ENCODE measurements around the gene PMEL. TPM values are rescaled to one million over a fixed set of nuclear protein-coding genes. Genes with fewer than 3 reads are reported as not detected.
"Not testable (repeated sequence)": the region's sequence is repeated elsewhere in the genome, so short reads cannot be mapped to it uniquely, and the experiment has no call there.

PMEL gene
- 0.78 and 1.3 TPM in 2 replicates for total RNA-seq (2014; rRNA removed; shearing (Covaris generic))
- 3.9 TPM in 1 of 2 replicates, not detected in the other for polyA plus RNA-seq (2014; cell fraction: nucleus; rRNA removed)

GRCh38 chr12:55965941-55966407 is at the start of gene PMEL:
TSS of gene PMEL (minus strand) at chr12:55966042. CDS start at chr12:55966011, 31 bp downstream.
- no peak for DNase-seq (ENCODE audit: extremely low read depth, low read depth)

GRCh38 chr12:56014205-56014604 is 48.4 kb upstream of the PMEL start:
- DNase-seq (ENCODE audit: extremely low read depth, low read depth) = no peak

GRCh38 chr12:56013482-56013881 is 47.6 kb upstream of the PMEL start:
- no peak for DNase-seq (ENCODE audit: extremely low read depth, low read depth)

- no peak for DNase-seq (ENCODE audit: extremely low read depth, low read depth)
Observed at GRCh38 chr12:56011509-56012090, 45.8 kb upstream of the PMEL start.

GRCh38 chr12:56010111-56010570 is 44.3 kb upstream of the PMEL start:
- no peak for DNase-seq (ENCODE audit: extremely low read depth, low read depth)

GRCh38 chr12:56007564-56008559 is 42.0 kb upstream of the PMEL start:
- no peak for DNase-seq (ENCODE audit: extremely low read depth, low read depth)

- no peak for DNase-seq (ENCODE audit: extremely low read depth, low read depth)
Observed at GRCh38 chr12:56004211-56004610, 38.4 kb upstream of the PMEL start.

- not testable (repeated sequence) for DNase-seq (ENCODE audit: extremely low read depth, low read depth)
Observed at GRCh38 chr12:56003376-56003775, 37.5 kb upstream of the PMEL start.

GRCh38 chr12:56001487-56002100 is 35.8 kb upstream of the PMEL start:
- no peak for DNase-seq (ENCODE audit: extremely low read depth, low read depth)

- DNase-seq (ENCODE audit: extremely low read depth, low read depth) = not testable (repeated sequence)
Observed at GRCh38 chr12:55999999-56000540, 34.2 kb upstream of the PMEL start.

GRCh38 chr12:55999522-55999921 is 33.7 kb upstream of the PMEL start:
- not testable (repeated sequence) for DNase-seq (ENCODE audit: extremely low read depth, low read depth)

- DNase-seq (ENCODE audit: extremely low read depth, low read depth) = no peak
Observed at GRCh38 chr12:55997535-55997859, 31.7 kb upstream of the PMEL start.

GRCh38 chr12:55996715-55997534 is 31.1 kb upstream of the PMEL start, which contains the start of gene SUOX:
TSS of gene SUOX (plus strand) at chr12:55997276. CDS start at chr12:56002222, 4,946 bp downstream.
- peak; percentile 98 for DNase-seq (ENCODE audit: extremely low read depth, low read depth)

GRCh38 chr12:55996201-55996714 is 30.4 kb upstream of the PMEL start:
- peak; percentile 68 for DNase-seq (ENCODE audit: extremely low read depth, low read depth)

- DNase-seq (ENCODE audit: extremely low read depth, low read depth) = no peak
Observed at GRCh38 chr12:55995366-55995765, 29.5 kb upstream of the PMEL start.

- DNase-seq (ENCODE audit: extremely low read depth, low read depth) = no peak
Observed at GRCh38 chr12:55993230-55993853, 27.5 kb upstream of the PMEL start.

- no peak for DNase-seq (ENCODE audit: extremely low read depth, low read depth)
Observed at GRCh38 chr12:55991110-55991509, 25.3 kb upstream of the PMEL start.

- not testable (repeated sequence) for DNase-seq (ENCODE audit: extremely low read depth, low read depth)
Observed at GRCh38 chr12:55985976-55986375, 20.1 kb upstream of the PMEL start.

- DNase-seq (ENCODE audit: extremely low read depth, low read depth) = no peak
Observed at GRCh38 chr12:55985341-55985740, 19.5 kb upstream of the PMEL start.

Measured in NCI-H460 (cell line).